Measurements from ENCODE around the gene IL24. TPM values are rescaled to one million over a fixed set of nuclear protein-coding genes. Genes with fewer than 3 reads are reported as not detected.

The IL24 gene
- total RNA-seq, 4 donors from 2014 or later: 1.7 TPM; not detected in 3

DNA sequence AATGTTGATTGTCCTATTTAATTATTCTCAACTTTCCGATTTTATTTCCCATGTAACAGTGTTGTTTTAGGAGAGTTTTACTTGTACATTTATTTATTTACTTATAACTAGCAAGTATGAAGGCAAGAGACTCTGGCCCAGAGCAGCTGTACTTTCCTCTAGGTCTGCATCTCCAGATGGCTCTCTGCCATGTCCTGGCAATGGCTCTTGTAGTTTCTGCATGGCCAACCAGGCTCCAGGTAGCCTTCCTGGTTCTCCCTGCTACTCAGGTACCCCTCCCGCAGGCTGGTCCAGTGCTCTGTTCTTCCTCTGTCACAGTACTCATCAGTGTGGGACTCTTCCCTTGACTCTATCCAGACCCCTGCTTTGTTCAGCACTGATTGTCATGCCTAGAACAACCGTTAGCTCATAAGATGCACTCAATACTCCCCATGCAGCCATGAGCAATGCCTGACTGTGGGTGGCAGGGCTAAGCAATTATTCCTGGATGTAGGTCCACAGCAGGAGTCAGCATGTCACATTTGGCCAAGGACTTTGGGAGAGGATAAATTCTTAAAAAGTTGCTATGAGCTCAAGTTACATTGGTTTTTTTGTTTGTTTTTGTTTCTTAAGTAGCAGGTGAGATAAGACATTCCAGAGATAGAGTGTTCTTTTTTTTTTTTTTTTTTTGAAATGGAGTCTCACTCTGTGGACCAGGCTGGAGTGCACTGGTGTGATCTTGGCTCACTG lies 42.7 kb upstream of the IL24 start:
- Histone ChIP-seq H3K9me3 (peaks cover 0 to 12% (median 8%) of the 10 kb centered on the region in 4 donors), H3K4me1 (no peaks in the 10 kb centered on the region), H3K27ac (replicated peaks in 1 of 4) (no peak overlapping the region), H3K36me3 (no peaks in the 10 kb centered on the region), H3K4me3 (no peak overlapping the region), H3K27me3 (peaks cover 0 to 6% (median 0%) of the 10 kb centered on the region in 4 donors)
- WGBS: 76% methylated on average over 3 of the region's 3 CpGs
- TF ChIP-seq EP300 (IDR thresholded peaks at IDR 0.05) (no peak), POLR2A (IDR thresholded peaks at IDR 0.05; ENCODE audit: low read depth) (no peak), POLR2AphosphoS5 (IDR thresholded peaks at IDR 0.05) (no peak)
- TF ChIP-seq, protein P1, sequence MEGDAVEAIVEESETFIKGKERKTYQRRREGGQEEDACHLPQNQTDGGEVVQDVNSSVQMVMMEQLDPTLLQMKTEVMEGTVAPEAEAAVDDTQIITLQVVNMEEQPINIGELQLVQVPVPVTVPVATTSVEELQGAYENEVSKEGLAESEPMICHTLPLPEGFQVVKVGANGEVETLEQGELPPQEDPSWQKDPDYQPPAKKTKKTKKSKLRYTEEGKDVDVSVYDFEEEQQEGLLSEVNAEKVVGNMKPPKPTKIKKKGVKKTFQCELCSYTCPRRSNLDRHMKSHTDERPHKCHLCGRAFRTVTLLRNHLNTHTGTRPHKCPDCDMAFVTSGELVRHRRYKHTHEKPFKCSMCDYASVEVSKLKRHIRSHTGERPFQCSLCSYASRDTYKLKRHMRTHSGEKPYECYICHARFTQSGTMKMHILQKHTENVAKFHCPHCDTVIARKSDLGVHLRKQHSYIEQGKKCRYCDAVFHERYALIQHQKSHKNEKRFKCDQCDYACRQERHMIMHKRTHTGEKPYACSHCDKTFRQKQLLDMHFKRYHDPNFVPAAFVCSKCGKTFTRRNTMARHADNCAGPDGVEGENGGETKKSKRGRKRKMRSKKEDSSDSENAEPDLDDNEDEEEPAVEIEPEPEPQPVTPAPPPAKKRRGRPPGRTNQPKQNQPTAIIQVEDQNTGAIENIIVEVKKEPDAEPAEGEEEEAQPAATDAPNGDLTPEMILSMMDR (IDR thresholded peaks at IDR 0.05): no peak
- intact Hi-C loops (cut with DNase I): no loop called here
- no peak for DNase-seq (ENCODE audit: extremely low spot score)

DNA sequence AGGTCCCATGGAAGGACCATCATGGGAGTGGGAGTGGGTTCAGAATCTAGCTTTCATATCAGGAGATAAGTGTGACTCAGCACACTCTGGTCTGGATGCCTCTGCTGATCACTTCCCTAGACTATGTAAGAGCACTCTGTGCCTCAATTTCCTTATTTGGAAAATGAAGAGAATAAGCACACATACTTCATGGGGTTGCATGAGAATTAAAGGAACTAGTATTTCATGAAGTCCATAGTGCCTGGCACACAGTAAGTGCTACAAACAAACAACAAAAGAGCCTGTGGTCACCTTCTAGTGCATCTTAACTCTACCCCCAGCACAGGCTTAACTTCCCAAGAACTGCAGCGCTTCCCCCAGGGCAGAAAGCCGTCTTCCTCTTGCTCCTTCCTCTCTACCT lies 41.4 kb upstream of the IL24 start:
- DNase-seq (ENCODE audit: extremely low spot score): no peak
- Histone ChIP-seq H3K36me3 (no peaks in the 10 kb centered on the region), H3K4me1 (no peaks in the 10 kb centered on the region), H3K27me3 (peaks cover 0 to 7% (median 0%) of the 10 kb centered on the region in 4 donors), H3K9me3 (peaks cover 0 to 12% (median 8%) of the 10 kb centered on the region in 4 donors), H3K27ac (replicated peaks in 1 of 4) (no peak overlapping the region), H3K4me3 (no peak overlapping the region)
- 80% methylated on average over 2 of the region's 2 CpGs for WGBS
- intact Hi-C loops (cut with DNase I): no loop called here
- TF ChIP-seq POLR2AphosphoS5 (IDR thresholded peaks at IDR 0.05) (no peak), POLR2A (IDR thresholded peaks at IDR 0.05; ENCODE audit: low read depth) (no peak), EP300 (IDR thresholded peaks at IDR 0.05) (no peak)
- TF ChIP-seq, protein P1 (IDR thresholded peaks at IDR 0.05): no peak

DNA sequence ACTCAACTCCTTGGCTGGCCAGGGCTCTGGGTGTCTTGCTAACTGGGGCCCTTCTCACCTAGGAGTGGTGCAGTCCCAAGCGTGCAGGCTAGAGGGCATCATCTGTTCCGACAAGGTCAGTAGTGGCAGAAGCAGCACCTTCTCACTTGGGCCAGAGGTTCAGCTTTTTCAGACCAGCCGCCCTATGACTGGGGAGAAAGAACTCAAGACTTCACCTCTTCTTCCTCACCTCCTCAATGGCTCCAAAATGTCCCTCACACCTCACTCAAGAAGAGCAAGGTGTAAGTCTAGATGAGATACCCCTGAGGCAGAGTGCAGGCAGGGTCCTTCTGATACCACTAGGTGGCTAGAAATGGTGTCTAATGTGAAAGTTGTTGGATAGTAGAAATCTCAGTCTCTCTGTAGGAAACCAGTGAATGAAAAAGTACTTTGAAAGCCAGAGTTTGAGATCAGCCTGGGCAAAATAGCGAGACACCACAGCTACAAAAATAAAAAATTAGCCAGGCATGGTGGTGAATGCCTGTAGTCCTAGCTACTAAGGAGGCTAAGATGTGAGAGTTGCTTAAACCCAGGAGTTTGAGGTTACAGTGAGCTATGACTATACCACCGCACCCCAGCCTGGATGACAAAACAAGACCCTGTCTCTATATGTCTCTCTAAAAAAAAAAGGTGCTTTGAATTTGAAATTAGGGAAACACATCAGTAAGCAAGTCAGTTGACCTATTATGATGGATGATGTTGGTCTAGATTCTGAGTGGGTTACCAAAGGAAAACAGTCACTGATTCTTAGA lies 40.4 kb upstream of the IL24 start:
- peaks cover 0 to 13% (median 0%) of the 10 kb centered on the region in 4 donors for H3K27me3 ChIP-seq
- 88% methylated on average over 5 of the region's 5 CpGs for WGBS
- no peak overlapping the region for H3K27ac ChIP-seq (replicated peaks in 1 of 4)
- DNase-seq (ENCODE audit: extremely low spot score): no peak
- H3K4me1 ChIP-seq: no peaks in the 10 kb centered on the region
- H3K9me3 ChIP-seq: peaks cover 0 to 11% (median 8%) of the 10 kb centered on the region in 4 donors
- no peak overlapping the region for H3K4me3 ChIP-seq
- H3K36me3 ChIP-seq: no peaks in the 10 kb centered on the region
- intact Hi-C loops (cut with DNase I): no loop called here
- TF ChIP-seq EP300 (IDR thresholded peaks at IDR 0.05) (no peak), POLR2A (IDR thresholded peaks at IDR 0.05; ENCODE audit: low read depth) (no peak), POLR2AphosphoS5 (IDR thresholded peaks at IDR 0.05) (no peak)
- TF ChIP-seq, protein P1 (IDR thresholded peaks at IDR 0.05): no peak

DNA sequence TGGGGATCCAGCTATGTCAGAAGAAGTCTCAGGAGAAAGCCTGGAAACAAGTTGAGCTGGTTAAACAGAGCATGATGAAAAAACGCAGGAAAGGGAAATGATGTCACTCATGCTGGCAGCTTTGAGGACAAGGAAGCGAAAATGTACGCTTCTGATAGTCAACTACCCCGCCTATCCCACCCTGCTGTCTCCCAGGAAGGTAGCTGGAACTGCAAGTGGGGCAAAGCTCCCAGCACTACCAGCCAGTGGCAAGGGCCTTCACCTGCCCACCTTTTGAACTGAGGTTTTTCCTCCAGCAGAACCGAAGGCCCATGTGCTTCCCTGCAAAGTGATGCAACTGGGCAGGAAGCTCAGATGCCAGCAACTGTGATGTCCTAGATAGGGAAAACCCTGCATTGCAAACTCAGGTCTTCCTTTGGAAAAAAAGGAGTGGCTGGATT lies 38.1 kb upstream of the IL24 start:
- TF ChIP-seq POLR2A (IDR thresholded peaks at IDR 0.05; ENCODE audit: low read depth) (no peak), EP300 (IDR thresholded peaks at IDR 0.05) (no peak), POLR2AphosphoS5 (IDR thresholded peaks at IDR 0.05) (no peak)
- TF ChIP-seq, protein P1 (IDR thresholded peaks at IDR 0.05): no peak
- WGBS: 80% methylated on average over 5 of the region's 5 CpGs
- no peak overlapping the region for H3K4me3 ChIP-seq
- H3K36me3 ChIP-seq: no peaks in the 10 kb centered on the region
- H3K4me1 ChIP-seq: no peaks in the 10 kb centered on the region
- H3K27me3 ChIP-seq: peaks cover 0 to 13% (median 0%) of the 10 kb centered on the region in 4 donors
- intact Hi-C loops (cut with DNase I): no loop called here
- no peak for DNase-seq (ENCODE audit: extremely low spot score)
- no peak overlapping the region for H3K27ac ChIP-seq (replicated peaks in 1 of 4)
- H3K9me3 ChIP-seq: no peaks in the 10 kb centered on the region

Data from esophagus muscularis mucosa (tissue), 4 donors.